Neural progenitor cell (in vitro differentiated cells): Measurements from ENCODE around the gene SHROOM2. TPM values are rescaled to one million over a fixed set of nuclear protein-coding genes. Genes with fewer than 3 reads are reported as not detected.

Experiments
- DNase-seq: peaks from one replicate; pipeline ENCODE4 v3.0.0-alpha.2; 2016; ENCODE audit warnings: low spot score
- H2AFZ ChIP-seq: fragments of 200-600 bp; sonication (generic); replicated peaks from 2 replicates; pipeline ENCODE4 v1.6.1; 2016; ENCODE audit warnings: antibody characterized with exemption
- H3F3A ChIP-seq: fragments of 200-600 bp; sonication (generic); 2 replicates; pipeline ENCODE4 v1.6.1; 2016; ENCODE audit warnings: antibody characterized with exemption, low read depth
- H3K27ac ChIP-seq: fragments of 200-600 bp; sonication (generic); 2 replicates; pipeline ENCODE4 v1.5.1; 2016; ENCODE audit warnings: mild to moderate bottlenecking
- H3K27me3 ChIP-seq: fragments of 200-600 bp; sonication (generic); 2 replicates; pipeline ENCODE4 v1.6.1; 2016; ENCODE audit warnings: mild to moderate bottlenecking, moderate library complexity
- H3K36me3 ChIP-seq: fragments of 200-600 bp; sonication (generic); 2 replicates; pipeline ENCODE4 v1.5.1; 2016
- H3K4me1 ChIP-seq: fragments of 200-600 bp; sonication (generic); 2 replicates; pipeline ENCODE4 v1.6.1; 2016; ENCODE audit warnings: mixed run types
- H3K4me2 ChIP-seq: fragments of 200-600 bp; sonication (generic); 2 replicates; pipeline ENCODE4 v1.6.1; 2016
- H3K4me3 ChIP-seq: fragments of 200-600 bp; sonication (generic); 2 replicates; pipeline ENCODE4 v1.5.1; 2016
- H3K79me2 ChIP-seq: fragments of 200-600 bp; sonication (generic); 2 replicates; pipeline ENCODE4 v1.6.1; 2016; ENCODE audit warnings: low read depth
- H3K9ac ChIP-seq: fragments of 200-600 bp; sonication (generic); 2 replicates; pipeline ENCODE4 v1.6.1; 2016
- H3K9me3 ChIP-seq: fragments of 200-600 bp; sonication (generic); 2 replicates; pipeline ENCODE4 v1.5.1; 2016; ENCODE audit warnings: low read depth
- H4K20me1 ChIP-seq: fragments of 200-600 bp; sonication (generic); 2 replicates; pipeline ENCODE4 v1.6.1; 2016; ENCODE audit warnings: low read depth
- H3K27ac Mint-ChIP-seq: 3 replicates; pipeline ENCODE4 v1.8.0; 2021; ENCODE audit warnings: mixed read lengths
- H3K27me3 Mint-ChIP-seq: 2 replicates; pipeline ENCODE4 v1.8.0; 2022; ENCODE audit warnings: low read depth, mild to moderate bottlenecking, inconsistent platforms, moderate library complexity, mixed read lengths; ENCODE audit not compliant: insufficient read depth
- H3K36me3 Mint-ChIP-seq: 3 replicates; pipeline ENCODE4 v1.8.0; 2021; ENCODE audit warnings: mixed read lengths
- H3K4me1 Mint-ChIP-seq: 3 replicates; pipeline ENCODE4 v1.8.0; 2021; ENCODE audit warnings: mixed read lengths
- H3K4me3 Mint-ChIP-seq: 3 replicates; pipeline ENCODE4 v1.8.0; 2021; ENCODE audit warnings: mild to moderate bottlenecking, moderate library complexity, mixed read lengths
- H3K9me3 Mint-ChIP-seq: 3 replicates; pipeline ENCODE4 v1.8.0; 2020; ENCODE audit warnings: mixed read lengths
- CTCF ChIP-seq: fragments of 200-600 bp; sonication (generic); IDR thresholded peaks from 2 replicates; pipeline ENCODE4 v1.5.1; 2017; ENCODE audit warnings: antibody characterized with exemption, mild to moderate bottlenecking
- EZH2 ChIP-seq: fragments of 200-600 bp; sonication (generic); IDR thresholded peaks from 2 replicates; pipeline ENCODE4 v1.6.1; 2017; ENCODE audit warnings: antibody characterized with exemption, mild to moderate bottlenecking, moderate library complexity
- EZH2phosphoT487 ChIP-seq: fragments of 200-600 bp; sonication (generic); IDR thresholded peaks from 2 replicates; pipeline ENCODE4 v1.6.1; 2017; ENCODE audit warnings: antibody characterized with exemption
- total RNA-seq: library from RNA; depleted of rRNA; stranded (reverse); fragments of >200 nt; gene quantifications from 2 replicates; pipeline ENCODE4 v1.2.3, GENCODE V29; 2015; ENCODE audit warnings: low replicate concordance

SHROOM2 gene
- total RNA-seq, 1 donor from 2014 or later, result 9.1 TPM

GRCh38 chrX:9788911-9789310 is 2.7 kb downstream of the SHROOM2 start:
- Mint-ChIP-seq H3K27ac (peak overlapping the region; percentile 69), H3K4me1 (peaks cover 32% of the 10 kb centered on the region), H3K27me3 (peaks cover 11% of the 10 kb centered on the region), H3K36me3 (no peaks in the 10 kb centered on the region), H3K4me3 (peak overlapping the region; percentile 98), H3K9me3 (peaks cover 16% of the 10 kb centered on the region)
- no peak for DNase-seq
- peaks cover 16% of the 10 kb centered on the region for H4K20me1 ChIP-seq
- H3F3A ChIP-seq, result no peaks in the 10 kb centered on the region
- peak overlapping the region; percentile 14 for H3K4me3 ChIP-seq
- no peak overlapping the region for H3K9ac ChIP-seq
- no peaks in the 10 kb centered on the region for H3K36me3 ChIP-seq
- TF ChIP-seq CTCF, result no peak
- no peak for TF ChIP-seq EZH2phosphoT487
- TF ChIP-seq EZH2, result no peak
- peak overlapping the region; percentile 30 for H3K27ac ChIP-seq
- peaks cover 19% of the 10 kb centered on the region for H3K4me1 ChIP-seq
- no peak overlapping the region for H2AFZ ChIP-seq
- H3K79me2 ChIP-seq, result peaks cover 83% of the 10 kb centered on the region
- no peaks in the 10 kb centered on the region for H3K27me3 ChIP-seq
- no peaks in the 10 kb centered on the region for H3K9me3 ChIP-seq
- H3K4me2 ChIP-seq, result peak overlapping the region; percentile 60

- Histone ChIP-seq H3K4me1 (peaks cover 19% of the 10 kb centered on the region), H3K79me2 (peaks cover 85% of the 10 kb centered on the region), H3F3A (no peaks in the 10 kb centered on the region), H3K4me3 (peak overlapping the region; percentile 14), H3K27me3 (no peaks in the 10 kb centered on the region), H3K4me2 (peak overlapping the region; percentile 60), H3K9ac (no peak overlapping the region), H3K9me3 (no peaks in the 10 kb centered on the region), H2AFZ (no peak overlapping the region), H4K20me1 (peaks cover 16% of the 10 kb centered on the region), H3K27ac (peak overlapping the region; percentile 50), H3K36me3 (no peaks in the 10 kb centered on the region)
- no peak for TF ChIP-seq CTCF
- TF ChIP-seq EZH2phosphoT487, result no peak
- no peak for TF ChIP-seq EZH2
- Mint-ChIP-seq H3K27ac (peak overlapping the region; percentile 69), H3K4me3 (peak overlapping the region; percentile 98), H3K27me3 (peaks cover 11% of the 10 kb centered on the region), H3K4me1 (peaks cover 32% of the 10 kb centered on the region), H3K9me3 (peaks cover 17% of the 10 kb centered on the region), H3K36me3 (peaks cover under 1% of the 10 kb centered on the region)
- peak; percentile 76 for DNase-seq
Observed at GRCh38 chrX:9789555-9789954, 3.3 kb downstream of the SHROOM2 start.

- H3K36me3 ChIP-seq, result no peaks in the 10 kb centered on the region
- no peak overlapping the region for H3K4me2 ChIP-seq
- H3K79me2 ChIP-seq, result peaks cover 89% of the 10 kb centered on the region
- no peak overlapping the region for H2AFZ ChIP-seq
- Mint-ChIP-seq H3K9me3 (peaks cover 24% of the 10 kb centered on the region), H3K4me3 (no peak overlapping the region), H3K27ac (no peak overlapping the region), H3K27me3 (peaks cover 16% of the 10 kb centered on the region), H3K4me1 (peaks cover 27% of the 10 kb centered on the region), H3K36me3 (peaks cover 10% of the 10 kb centered on the region)
- peaks cover 8% of the 10 kb centered on the region for H3K9me3 ChIP-seq
- no peaks in the 10 kb centered on the region for H3K27me3 ChIP-seq
- no peak overlapping the region for H3K27ac ChIP-seq
- H3K9ac ChIP-seq, result no peak overlapping the region
- H4K20me1 ChIP-seq, result peaks cover 12% of the 10 kb centered on the region
- no peak for TF ChIP-seq EZH2phosphoT487
- no peak for TF ChIP-seq CTCF
- TF ChIP-seq EZH2, result no peak
- no peaks in the 10 kb centered on the region for H3F3A ChIP-seq
- peaks cover 19% of the 10 kb centered on the region for H3K4me1 ChIP-seq
- H3K4me3 ChIP-seq, result no peak overlapping the region
- DNase-seq, result no peak
Observed at GRCh38 chrX:9790866-9791265, 4.6 kb downstream of the SHROOM2 start.
